GM20000 (cell line): ENCODE results near the gene MAPK14.

Experiments
- DNase-seq: peaks from one replicate; pipeline ENCODE4 v3.0.0; 2012; ENCODE audit warnings: low spot score
- CTCF ChIP-seq: IDR thresholded peaks from 2 replicates; pipeline ENCODE4 v1.5.1; 2012; ENCODE audit warnings: mild to moderate bottlenecking, control low read depth; ENCODE audit errors: extremely low read depth, missing control alignments

MAPK14 gene

GRCh38 chr6:36150283-36150682, 122.7 kb downstream of the MAPK14 start:
- DNase-seq: no peak
- no peak for TF ChIP-seq CTCF

GRCh38 chr6:36154286-36154685, 126.7 kb downstream of the MAPK14 start:
- no peak for DNase-seq
- TF ChIP-seq CTCF: no peak

GRCh38 chr6:36155662-36156061, 128.1 kb downstream of the MAPK14 start:
- no peak for TF ChIP-seq CTCF
- no peak for DNase-seq

- no peak for DNase-seq
- no peak for TF ChIP-seq CTCF
Measured at GRCh38 chr6:36160147-36160760, 132.6 kb downstream of the MAPK14 start.
